Left colon (tissue), 2 donors: ENCODE data around the gene GORASP2. TPM values are rescaled to one million over a fixed set of nuclear protein-coding genes. Genes with fewer than 3 reads are reported as not detected.
"Not testable (repeated sequence)": the region's sequence is repeated elsewhere in the genome, so short reads cannot be mapped to it uniquely, and the experiment has no call there.

Experiments
- ATAC-seq: fragments of 200-7000 bp; cut with Tn5 transposase; one replicate; pipeline ENCODE4 v1.9.1; 2020; ENCODE audit warnings: mild to moderate bottlenecking, moderate library complexity
- DNase-seq, 2 donors: peaks; one replicate each; pipeline ENCODE4 v3.0.0-alpha.2; 2020
- intact Hi-C, 2 donors: fragments of 100-400 bp; cut with DNase I in 1 of 2; cut with micrococcal nuclease in 1 of 2; formaldehyde crosslinking; loops; one replicate each; pipeline versions ENCODE4 v1.11.2 to v1.14.0; 2022; cut with DNase I, micrococcal nuclease
- total RNA-seq, 2 donors: library from RNA; stranded (reverse); fragmentation: NEBNext Ultra II Directional; extraction: Animal tissue kit (Norgen Biotek cat#: 25700); gene quantifications; one replicate each; pipeline ENCODE4 v1.2.1, GENCODE V29; 2021
- donor health status: DM: no; HTN: no; CAD: no.
- donor health status: DM: yes; HTN: yes; CAD: no.

GORASP2 gene
- total RNA-seq, 2 donors from 2014 or later = 74.4 to 83.0 TPM

DNA sequence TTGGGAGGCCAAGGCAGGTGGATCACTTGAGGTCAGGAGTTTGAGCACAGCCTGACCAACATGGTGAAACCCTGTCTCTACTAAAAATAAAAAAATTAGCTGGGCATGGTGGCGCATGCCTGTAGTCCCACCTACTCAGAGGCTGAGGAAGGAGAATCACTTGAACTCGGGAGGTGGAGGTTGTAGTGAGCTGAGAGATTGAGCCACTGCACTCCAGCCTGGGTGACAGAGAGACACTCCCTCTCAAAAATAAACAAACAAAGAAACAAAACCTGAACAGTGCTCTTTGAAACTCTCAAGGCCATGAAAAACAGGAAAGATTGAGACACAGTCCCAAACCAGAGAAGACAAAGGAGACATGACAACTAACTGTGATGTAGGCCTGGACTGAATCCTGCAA is 7.2 kb upstream of the GORASP2 start:
- ATAC-seq, DNase-seq, intact Hi-C loops: not testable (repeated sequence)

DNA sequence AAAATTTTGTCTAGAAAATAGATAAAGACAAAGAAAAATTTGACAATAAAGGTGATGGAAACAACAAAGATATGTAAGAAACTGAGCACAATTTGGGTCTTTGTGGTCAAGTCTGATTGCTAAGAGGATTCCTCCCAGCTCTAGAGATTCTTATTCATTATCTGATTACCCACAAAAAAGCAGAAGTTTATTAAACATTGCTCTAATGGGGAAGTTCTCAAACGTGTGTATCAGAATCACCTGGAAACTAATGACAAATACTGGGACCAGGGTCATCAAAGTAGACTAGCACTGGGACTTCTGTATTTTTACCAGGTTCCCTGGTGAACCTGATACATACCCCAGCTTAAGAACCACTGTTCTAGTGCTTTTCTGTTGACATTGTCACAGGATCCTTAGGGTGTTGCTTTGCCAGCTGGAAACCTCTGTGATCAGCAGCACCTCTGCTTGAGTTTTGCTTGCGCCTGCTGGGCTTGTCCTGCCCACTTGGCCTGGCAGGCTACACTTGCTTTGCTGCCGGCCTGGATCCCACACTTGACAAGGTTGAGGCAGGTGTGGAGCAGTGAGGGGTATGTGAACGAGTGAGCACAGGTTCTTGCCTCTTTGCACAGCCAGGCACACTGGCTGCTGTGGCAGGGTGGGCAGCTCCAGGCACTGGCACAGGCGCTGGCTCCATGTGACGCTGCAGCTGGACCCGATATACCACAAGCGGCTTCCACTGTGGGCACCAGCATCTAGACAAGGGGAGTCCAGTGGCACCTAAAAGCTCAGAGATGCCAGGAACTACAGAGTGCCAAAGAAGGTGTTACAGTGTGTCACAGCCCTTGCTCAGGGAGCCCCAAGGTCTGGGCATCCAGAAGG is 6.2 kb upstream of the GORASP2 start:
- ATAC-seq (no peak), DNase-seq (no peak)
- intact Hi-C loops = no loop called here

DNA sequence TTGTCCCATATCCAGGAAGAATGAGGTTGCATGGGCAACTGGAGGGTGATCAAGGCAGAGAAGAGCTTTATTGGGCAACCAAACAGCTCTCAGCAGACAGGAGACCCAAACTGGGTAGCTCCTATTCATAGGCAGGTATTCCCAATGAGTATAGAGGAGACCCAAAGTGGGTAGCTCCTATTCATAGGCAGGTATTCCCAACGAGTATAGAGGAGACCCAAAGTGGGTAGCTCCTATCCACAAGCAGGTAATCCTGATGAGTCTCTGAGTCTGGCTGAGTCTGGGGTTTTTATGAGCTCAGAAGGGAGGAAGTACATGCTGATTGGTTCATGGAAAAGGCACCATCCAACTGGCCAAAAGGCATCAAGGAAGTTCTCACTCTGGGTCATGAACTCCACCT is 5.3 kb upstream of the GORASP2 start:
- ATAC-seq (no peak), DNase-seq (no peak)
- intact Hi-C loops = no loop called here

DNA sequence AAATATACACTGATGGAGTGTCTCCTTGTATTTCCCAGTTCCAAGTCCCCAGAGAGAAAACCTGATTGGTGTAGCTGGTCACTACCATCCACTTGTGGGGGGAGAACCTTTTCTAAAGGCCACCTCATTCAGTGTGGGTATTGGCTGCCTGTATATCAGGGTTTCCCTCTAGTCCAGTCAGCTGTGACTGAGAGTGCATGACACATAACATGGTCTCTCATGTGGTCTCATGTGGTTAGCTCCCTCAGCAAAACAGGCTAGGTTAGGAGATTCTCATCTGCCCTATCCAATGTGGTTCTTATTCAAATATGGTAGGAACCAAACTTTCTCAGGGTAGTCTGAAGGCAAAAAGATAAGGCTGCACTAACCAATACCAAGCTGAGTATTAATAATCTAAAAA is 4.1 kb upstream of the GORASP2 start:
- DNase-seq = no peak
- ATAC-seq = no peak
- intact Hi-C loops = no loop called here

DNA sequence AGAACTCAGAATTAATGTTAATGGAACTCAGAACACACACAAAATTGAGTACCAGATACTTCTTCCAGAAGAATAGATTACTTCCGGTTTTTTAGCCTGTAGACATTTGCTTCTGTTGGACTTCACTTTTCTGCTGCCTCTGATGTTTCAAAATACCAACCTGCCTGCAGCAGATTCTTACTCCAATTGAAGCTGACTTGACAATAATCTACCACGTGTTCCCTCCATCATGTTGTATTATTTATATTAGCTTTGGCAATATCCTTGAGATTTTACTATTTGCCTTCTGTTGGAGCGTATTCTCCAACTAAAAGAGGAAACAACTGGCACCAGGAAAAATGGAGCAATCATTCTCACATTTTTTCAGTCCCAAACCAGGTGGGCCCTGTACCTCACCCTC is 3.1 kb upstream of the GORASP2 start:
- intact Hi-C loops = no loop called here
- DNase-seq (no peak), ATAC-seq (no peak)

- ATAC-seq (no peak), DNase-seq (no peak)
- intact Hi-C loops = no loop called here
These were observed 2.2 kb upstream of the GORASP2 start for GRCh38 chr2:170926743-170927297.

GRCh38 chr2:170928036-170928823 is 823 bp upstream of the GORASP2 start:
- intact Hi-C loops = no loop called here
- no peak for ATAC-seq
- peak; percentile 31 to 43 for DNase-seq

GRCh38 chr2:170929686-170930050 is 615 bp downstream of the GORASP2 start:
- ATAC-seq = peak; percentile 50
- intact Hi-C loops = no loop called here
- peak; percentile 60 to 78 for DNase-seq

DNA sequence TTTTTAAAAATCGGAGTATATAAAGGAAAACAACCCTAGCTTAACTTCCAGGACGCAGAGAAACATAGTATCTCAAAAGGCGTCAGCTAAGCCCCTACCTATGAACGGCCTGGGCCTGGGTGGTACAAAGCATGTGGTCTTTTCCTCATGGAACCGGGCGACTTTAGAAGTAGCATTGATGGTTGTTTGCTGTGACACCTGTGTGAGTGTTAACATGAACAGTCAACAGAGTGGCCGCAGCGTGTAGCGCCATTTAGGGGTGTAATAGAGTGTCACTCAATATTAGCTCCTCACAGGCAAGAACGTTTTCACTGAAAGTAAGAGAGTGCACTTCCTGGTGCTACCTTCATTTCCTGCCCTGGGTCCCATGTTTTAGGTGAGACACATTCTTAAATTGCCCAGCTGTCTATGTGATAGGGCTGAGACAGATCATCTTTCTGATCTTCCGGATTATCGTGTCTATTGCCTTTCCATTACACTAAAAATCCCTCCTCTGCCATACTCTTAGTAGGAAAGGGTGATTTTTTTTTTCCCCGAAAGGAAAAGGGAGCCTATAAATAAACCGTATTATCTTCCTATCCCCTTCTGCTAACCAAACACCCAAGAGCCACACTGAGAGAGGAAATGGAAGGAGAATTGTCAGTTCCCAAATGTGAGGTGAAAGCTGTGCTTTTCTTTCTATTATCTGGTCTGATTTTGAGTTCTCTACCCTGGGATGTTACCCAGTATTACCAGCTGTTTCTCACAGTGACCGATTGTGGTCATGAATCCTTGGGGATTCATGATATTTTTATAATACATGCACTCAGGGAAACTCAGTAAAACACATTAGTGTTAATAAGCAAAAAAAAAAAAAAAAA is 1.3 kb downstream of the GORASP2 start:
- intact Hi-C loops = no loop called here
- DNase-seq = peak; percentile 29 to 42
- ATAC-seq = peak; percentile 15

GRCh38 chr2:170930991-170931266 is 1.9 kb downstream of the GORASP2 start:
- no peak for DNase-seq
- ATAC-seq = no peak
- intact Hi-C loops = no loop called here

GRCh38 chr2:170932166-170932565 is 3.1 kb downstream of the GORASP2 start:
- no peak for DNase-seq
- no peak for ATAC-seq
- intact Hi-C loops = no loop called here

DNA sequence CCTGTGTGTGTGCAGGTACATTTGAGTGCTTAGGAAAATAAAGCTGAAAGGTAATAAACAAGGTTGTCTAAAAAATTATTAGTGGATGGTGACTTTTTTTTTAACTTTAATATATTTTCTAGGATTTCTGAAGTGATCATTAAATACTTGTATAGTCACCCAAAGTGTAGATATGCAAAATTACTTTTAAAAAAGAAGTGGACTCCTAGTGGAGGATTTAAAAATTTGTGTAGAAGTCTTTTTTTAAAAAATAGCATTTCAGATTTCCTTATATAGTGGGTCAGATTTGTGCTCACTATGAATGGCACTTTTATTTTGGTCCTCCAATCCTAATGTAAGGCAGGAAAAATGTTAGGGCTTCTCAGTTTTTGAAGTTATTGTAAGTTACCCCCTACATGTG is 3.9 kb downstream of the GORASP2 start:
- intact Hi-C loops = no loop called here
- no peak for DNase-seq
- ATAC-seq = no peak

GRCh38 chr2:170937709-170938379 is 8.8 kb downstream of the GORASP2 start:
- intact Hi-C loops = no loop called here
- no peak for ATAC-seq
- no peak for DNase-seq

DNA sequence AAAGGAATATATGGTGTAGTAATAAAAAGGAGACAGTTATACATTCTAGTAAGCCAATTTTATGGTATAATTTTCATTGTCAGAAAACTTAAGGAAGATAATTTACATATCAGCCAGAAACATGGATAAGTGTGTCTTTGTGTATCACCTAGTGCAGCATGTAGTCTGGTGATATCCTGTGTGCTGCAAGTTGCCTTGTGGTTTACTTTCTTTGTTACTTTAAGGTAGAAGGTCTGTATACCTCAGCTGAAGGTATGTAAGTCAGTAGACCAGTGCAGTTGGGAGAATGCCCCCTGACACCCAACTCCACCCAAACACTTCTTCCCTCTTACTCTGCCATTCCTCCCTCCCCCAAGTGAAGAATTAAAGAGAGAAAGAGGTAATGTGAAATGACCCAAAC is 11.0 kb downstream of the GORASP2 start:
- no peak for ATAC-seq
- intact Hi-C loops = no loop called here

DNA sequence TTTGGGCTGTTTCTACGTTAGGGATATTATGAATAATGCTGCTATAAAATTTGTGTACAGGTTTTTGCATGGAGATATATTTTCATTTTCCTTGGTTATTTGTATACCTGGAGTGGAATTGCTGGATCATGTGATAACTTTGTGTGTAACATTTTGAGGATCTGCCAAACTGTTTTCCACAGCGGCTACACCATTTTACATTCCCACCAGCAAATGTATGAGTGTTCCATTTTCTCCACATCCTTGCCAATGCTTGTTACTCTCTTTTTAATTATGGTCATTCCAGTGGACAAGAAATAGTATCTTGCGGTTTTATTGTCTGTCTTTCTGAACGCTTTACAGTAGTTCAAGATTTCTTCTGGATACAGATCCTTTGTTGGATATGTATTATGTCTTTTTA is 13.6 kb downstream of the GORASP2 start:
- intact Hi-C loops = no loop called here
- ATAC-seq = no peak
- DNase-seq = no peak

More for the DNA sequence above, 11.0 kb downstream of the GORASP2 start:
- no peak for DNase-seq

GRCh38 chr2:170943041-170943440 is 14.0 kb downstream of the GORASP2 start:
- intact Hi-C loops = no loop called here
- DNase-seq (no peak), ATAC-seq (no peak)

DNA sequence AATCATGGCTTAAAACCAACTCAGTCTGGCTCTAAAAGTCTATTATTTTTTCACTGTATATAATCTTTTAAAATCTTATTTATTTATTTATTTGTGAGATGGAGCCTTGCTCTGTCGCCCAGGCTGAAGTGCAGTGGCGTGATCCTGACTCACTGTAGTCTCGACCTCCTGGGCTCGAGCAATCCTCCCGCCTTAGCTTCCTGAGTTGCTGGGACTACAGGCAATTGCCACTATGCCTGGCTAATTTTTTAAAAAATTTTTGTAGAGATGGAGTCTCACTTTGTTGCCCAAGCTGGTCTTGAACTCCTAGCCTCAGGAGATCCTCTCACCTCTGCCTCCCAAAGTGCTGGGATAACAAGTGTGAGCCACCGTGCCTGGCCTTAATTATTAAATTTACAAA is 14.5 kb downstream of the GORASP2 start:
- ATAC-seq (no peak), DNase-seq (no peak)
- intact Hi-C loops = no loop called here

GRCh38 chr2:170944545-170944944 is 15.5 kb downstream of the GORASP2 start:
- ATAC-seq (no peak), DNase-seq (no peak)
- intact Hi-C loops = no loop called here

- ATAC-seq = no peak
- intact Hi-C loops = no loop called here
- DNase-seq = no peak
These were observed 20.4 kb downstream of the GORASP2 start for GRCh38 chr2:170949415-170949814.
